HG03045 (cell line): ENCODE data around the gene RPIA.
"Not testable (repeated sequence)": the region's sequence is repeated elsewhere in the genome, so short reads cannot be mapped to it uniquely, and the experiment has no call there.

Source experiments
- ATAC-seq: cut with Tn5 transposase; IDR thresholded peaks from one replicate; pipeline ENCODE4 v1.9.1; 2021; ENCODE audit warnings: mild to moderate bottlenecking, moderate library complexity; ENCODE audit not compliant: unreplicated experiment

RPIA gene

GRCh38 chr2:88691339-88692183, at the start of gene RPIA:
Gene RPIA, plus strand, starts transcription at chr2:88691673. Its CDS starts 26 bp downstream, at chr2:88691699.
- ATAC-seq, result peak; percentile 97

- ATAC-seq, result no peak
Measured at GRCh38 chr2:88642278-88642677, 49.2 kb upstream of the RPIA start.

GRCh38 chr2:88645291-88645882, 46.1 kb upstream of the RPIA start:
- ATAC-seq, result not testable (repeated sequence)

- no peak for ATAC-seq
Measured at GRCh38 chr2:88651646-88652045, 39.8 kb upstream of the RPIA start.

GRCh38 chr2:88654714-88655113, 36.8 kb upstream of the RPIA start:
- ATAC-seq, result no peak

- ATAC-seq, result no peak
Measured at GRCh38 chr2:88656690-88657089, 34.8 kb upstream of the RPIA start.

GRCh38 chr2:88657131-88657530, 34.3 kb upstream of the RPIA start:
- ATAC-seq, result no peak

- no peak for ATAC-seq
Measured at GRCh38 chr2:88658326-88658725, 33.1 kb upstream of the RPIA start.

- no peak for ATAC-seq
Measured at GRCh38 chr2:88658881-88659537, 32.5 kb upstream of the RPIA start.

- ATAC-seq, result no peak
Measured at GRCh38 chr2:88659538-88659915, 31.9 kb upstream of the RPIA start.

- ATAC-seq, result no peak
Measured at GRCh38 chr2:88660622-88661021, 30.9 kb upstream of the RPIA start.

GRCh38 chr2:88666576-88666975, 24.9 kb upstream of the RPIA start:
- ATAC-seq, result no peak

- ATAC-seq, result no peak
Measured at GRCh38 chr2:88667219-88667618, 24.3 kb upstream of the RPIA start.

GRCh38 chr2:88668862-88669261, 22.6 kb upstream of the RPIA start:
- ATAC-seq, result no peak

GRCh38 chr2:88669482-88670214, 21.8 kb upstream of the RPIA start:
- ATAC-seq, result peak; percentile 77

GRCh38 chr2:88671786-88672427, 19.6 kb upstream of the RPIA start:
- no peak for ATAC-seq

- no peak for ATAC-seq
Measured at GRCh38 chr2:88673363-88673762, 18.1 kb upstream of the RPIA start.

GRCh38 chr2:88680266-88680902, 11.1 kb upstream of the RPIA start:
- ATAC-seq, result no peak

GRCh38 chr2:88680916-88681315, 10.6 kb upstream of the RPIA start:
- no peak for ATAC-seq
